HG03520 (cell line): Measurements from ENCODE around the gene ZDHHC13.

Experiments
- ATAC-seq: cut with Tn5 transposase; IDR thresholded peaks from one replicate; pipeline ENCODE4 v1.9.1; 2021; ENCODE audit warnings: mild to moderate bottlenecking, moderate library complexity; ENCODE audit not compliant: unreplicated experiment

The ZDHHC13 gene

GRCh38 chr11:19164230-19164855 is 47.4 kb downstream of the ZDHHC13 start:
- no peak for ATAC-seq

- ATAC-seq = no peak
These were observed 47.9 kb downstream of the ZDHHC13 start for GRCh38 chr11:19164881-19165280.

GRCh38 chr11:19168090-19168489 is 51.1 kb downstream of the ZDHHC13 start:
- no peak for ATAC-seq

GRCh38 chr11:19173004-19173689 is 56.2 kb downstream of the ZDHHC13 start:
- no peak for ATAC-seq

- no peak for ATAC-seq
These were observed 57.1 kb downstream of the ZDHHC13 start for GRCh38 chr11:19173964-19174638.

GRCh38 chr11:19176629-19177186 is 59.7 kb downstream of the ZDHHC13 start:
- no peak for ATAC-seq

- no peak for ATAC-seq
These were observed 64.7 kb downstream of the ZDHHC13 start for GRCh38 chr11:19181531-19182261.

- no peak for ATAC-seq
These were observed 66.7 kb downstream of the ZDHHC13 start for GRCh38 chr11:19183646-19184045.

- ATAC-seq = no peak
These were observed 68.1 kb downstream of the ZDHHC13 start for GRCh38 chr11:19185036-19185435.

GRCh38 chr11:19185516-19186052 is 68.6 kb downstream of the ZDHHC13 start:
- no peak for ATAC-seq

- ATAC-seq = no peak
These were observed 70.3 kb downstream of the ZDHHC13 start for GRCh38 chr11:19187114-19187832.

- ATAC-seq = no peak
These were observed 70.9 kb downstream of the ZDHHC13 start for GRCh38 chr11:19187833-19188258.

- no peak for ATAC-seq
These were observed 74.7 kb downstream of the ZDHHC13 start for GRCh38 chr11:19191530-19192169.

GRCh38 chr11:19193916-19194315 is 76.9 kb downstream of the ZDHHC13 start:
- no peak for ATAC-seq

GRCh38 chr11:19194620-19195308 is 77.8 kb downstream of the ZDHHC13 start:
- ATAC-seq = no peak

GRCh38 chr11:19196432-19196831 is 79.5 kb downstream of the ZDHHC13 start:
- no peak for ATAC-seq

- no peak for ATAC-seq
These were observed 82.1 kb downstream of the ZDHHC13 start for GRCh38 chr11:19199048-19199447.

GRCh38 chr11:19199771-19200170 is 82.8 kb downstream of the ZDHHC13 start:
- no peak for ATAC-seq
